Body of pancreas (tissue), 4 donors: ENCODE data around the gene TBK1. TPM values are rescaled to one million over a fixed set of nuclear protein-coding genes. Genes with fewer than 3 reads are reported as not detected.

Source experiments
- ATAC-seq: fragments of 150-250 bp; one replicate; pipeline ENCODE4 v1.9.1; 2016
- DNase-seq, 4 donors: peaks; one replicate each; pipeline ENCODE4 v3.0.0-alpha.2; 2019
- H3K27ac ChIP-seq, 4 donors: fragments of 200-600 bp; sonication (generic); 1 replicate in 3 of 4; 2 replicates in 1 of 4; pipeline versions ENCODE4 v1.5.1 to v1.6.1; 2016 to 2019; ENCODE audit warnings: mild to moderate bottlenecking in 1 of 4, mixed read lengths in 1 of 4, moderate library complexity in 1 of 4
- H3K27me3 ChIP-seq, 2 donors: fragments of 200-600 bp; sonication (generic); one replicate each; pipeline ENCODE4 v1.6.0; 2016; ENCODE audit warnings: mild to moderate bottlenecking in 1 of 2
- H3K36me3 ChIP-seq, 2 donors: fragments of 200-600 bp; sonication (generic); replicated peaks in 1 of 2; 2 replicates each; pipeline ENCODE4 v1.5.1; 2016; ENCODE audit warnings: low read depth in 2 of 2; ENCODE audit not compliant: insufficient read depth in 1 of 2
- H3K4me1 ChIP-seq: fragments of 200-600 bp; sonication (generic); one replicate; pipeline ENCODE4 v1.6.0; 2016
- H3K4me3 ChIP-seq, 2 donors: fragments of 200-600 bp; sonication (generic); 1 replicate in 1 of 2; 2 replicates in 1 of 2; pipeline ENCODE4 v1.5.1; 2016 to 2019
- H3K9me3 ChIP-seq, 3 donors: fragments of 200-600 bp; sonication (generic); 1 replicate in 2 of 3; 2 replicates in 1 of 3; pipeline ENCODE4 v1.5.1; 2016
- POLR2A ChIP-seq, 3 donors: fragments of 450-650 bp; IDR thresholded peaks; one replicate each; pipeline ENCODE4 v1.6.1; 2016; ENCODE audit warnings: antibody characterized with exemption in 3 of 3, mild to moderate bottlenecking in 2 of 3
- WGBS, 2 donors: methylation state at CpG; one replicate each; pipeline ENCODE4 v1.1.5; 2017; 5-methylcytosine and 5-hydroxymethylcytosine counted together
- intact Hi-C: fragments of 100-400 bp; cut with DNase I; formaldehyde crosslinking; loops from one replicate; pipeline ENCODE4 v1.15.1; 2023
- total RNA-seq, 2 donors: library from RNA; depleted of rRNA; stranded (reverse); fragments of >200 nt; gene quantifications; one replicate each; pipeline ENCODE4 v1.1.0, GENCODE V29; 2016
- TF ChIP-seq, protein P1 (sequence below), 7 experiments: fragments of 450-650 bp in 4 of 7; fragments of 200-600 bp in 3 of 7; sonication (generic) in 3 of 7; IDR thresholded peaks; one replicate each; pipeline ENCODE4 v1.5.1; 2016 to 2019; ENCODE audit warnings: antibody characterized with exemption in 7 of 7

Gene TBK1
- total RNA-seq, 2 donors from 2014 or later, result 11.2 to 14.8 TPM

DNA sequence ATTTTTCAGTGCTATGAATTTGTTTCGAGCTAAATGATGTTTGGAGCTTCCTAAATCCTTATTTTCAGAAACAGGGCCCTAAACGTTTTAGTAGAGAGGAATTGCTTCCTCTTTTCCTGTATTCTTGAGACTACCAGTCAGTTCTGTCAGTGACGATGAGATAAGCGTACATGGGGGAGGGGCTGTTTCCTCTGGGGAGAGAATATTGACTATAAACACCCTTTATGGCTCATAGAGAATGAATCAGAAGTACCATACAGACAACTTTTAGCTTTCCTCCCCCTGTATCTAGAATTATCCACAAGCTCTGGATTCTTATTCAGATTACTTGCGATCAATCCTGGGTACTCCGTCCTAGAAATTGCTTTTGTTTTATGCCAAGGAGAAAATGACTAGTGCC lies 5.1 kb downstream of the TBK1 start:
- TF ChIP-seq POLR2A (IDR thresholded peaks at IDR 0.05), result no peak
- TF ChIP-seq, protein P1, sequence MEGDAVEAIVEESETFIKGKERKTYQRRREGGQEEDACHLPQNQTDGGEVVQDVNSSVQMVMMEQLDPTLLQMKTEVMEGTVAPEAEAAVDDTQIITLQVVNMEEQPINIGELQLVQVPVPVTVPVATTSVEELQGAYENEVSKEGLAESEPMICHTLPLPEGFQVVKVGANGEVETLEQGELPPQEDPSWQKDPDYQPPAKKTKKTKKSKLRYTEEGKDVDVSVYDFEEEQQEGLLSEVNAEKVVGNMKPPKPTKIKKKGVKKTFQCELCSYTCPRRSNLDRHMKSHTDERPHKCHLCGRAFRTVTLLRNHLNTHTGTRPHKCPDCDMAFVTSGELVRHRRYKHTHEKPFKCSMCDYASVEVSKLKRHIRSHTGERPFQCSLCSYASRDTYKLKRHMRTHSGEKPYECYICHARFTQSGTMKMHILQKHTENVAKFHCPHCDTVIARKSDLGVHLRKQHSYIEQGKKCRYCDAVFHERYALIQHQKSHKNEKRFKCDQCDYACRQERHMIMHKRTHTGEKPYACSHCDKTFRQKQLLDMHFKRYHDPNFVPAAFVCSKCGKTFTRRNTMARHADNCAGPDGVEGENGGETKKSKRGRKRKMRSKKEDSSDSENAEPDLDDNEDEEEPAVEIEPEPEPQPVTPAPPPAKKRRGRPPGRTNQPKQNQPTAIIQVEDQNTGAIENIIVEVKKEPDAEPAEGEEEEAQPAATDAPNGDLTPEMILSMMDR (IDR thresholded peaks at IDR 0.05), result no peak
- ATAC-seq, result no peak
- intact Hi-C loops, result no loop called here

DNA sequence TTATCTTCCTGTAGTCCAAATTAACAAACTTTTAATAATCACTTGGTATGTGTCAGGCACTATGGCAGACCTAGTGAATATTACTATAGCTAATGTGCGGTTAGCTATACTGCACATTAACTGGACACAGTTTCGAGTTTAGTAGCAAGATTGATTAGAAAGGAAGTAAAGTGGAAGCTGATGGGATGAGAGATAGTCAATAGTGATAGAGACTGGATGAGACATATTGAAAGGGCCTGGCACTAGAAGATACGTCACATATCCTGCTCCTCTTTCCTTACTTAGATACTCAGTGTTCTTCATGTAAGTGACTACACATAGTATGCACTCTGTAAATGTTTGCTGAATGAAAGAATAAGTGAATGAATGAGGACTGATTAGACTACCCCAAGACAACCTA lies 5.5 kb downstream of the TBK1 start:
- Histone ChIP-seq H3K27ac (no peak overlapping the region), H3K27me3 (no peaks in the 10 kb centered on the region), H3K9me3 (no peaks in the 10 kb centered on the region), H3K36me3 (no peaks in the 10 kb centered on the region), H3K4me3 (no peak overlapping the region), H3K4me1 (peaks cover 9% of the 10 kb centered on the region)
- 82 to 86% methylated on average over 3 of the region's 3 CpGs for WGBS, 2 donors
- no peak for ATAC-seq
- DNase-seq, result no peak
- no peak for TF ChIP-seq POLR2A (IDR thresholded peaks at IDR 0.05)
- TF ChIP-seq, protein P1 (IDR thresholded peaks at IDR 0.05), result no peak
- intact Hi-C loops, result no loop called here

More for the DNA sequence above, 5.1 kb downstream of the TBK1 start:
- WGBS, 2 donors, result 51 to 70% methylated on average over 6 of the region's 6 CpGs
- no peaks in the 10 kb centered on the region for H3K27me3 ChIP-seq
- H3K4me1 ChIP-seq, result peaks cover 9% of the 10 kb centered on the region
- no peaks in the 10 kb centered on the region for H3K9me3 ChIP-seq
- no peak for DNase-seq
- no peak overlapping the region for H3K4me3 ChIP-seq
- H3K36me3 ChIP-seq, result no peaks in the 10 kb centered on the region
- H3K27ac ChIP-seq, result no peak overlapping the region

DNA sequence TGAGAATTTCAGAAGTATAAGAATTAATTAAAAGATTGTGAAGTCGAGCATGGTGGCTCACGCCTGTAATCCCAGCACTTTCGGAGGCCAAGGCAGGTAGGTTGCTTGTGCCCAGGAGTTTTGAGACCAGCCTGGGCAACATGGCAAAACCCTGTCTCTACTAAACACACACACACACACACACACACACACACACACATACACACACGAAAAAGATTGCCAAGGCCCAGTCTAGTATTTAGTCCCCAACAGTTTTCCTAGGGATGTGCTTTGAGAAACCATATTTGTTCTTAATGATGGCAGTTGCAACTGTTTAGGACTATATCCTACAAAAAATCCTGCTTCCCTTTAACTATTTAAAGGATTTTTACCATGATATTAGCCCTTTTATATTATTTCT lies 6.0 kb downstream of the TBK1 start:
- intact Hi-C loops, result no loop called here
- Histone ChIP-seq H3K27me3 (no peaks in the 10 kb centered on the region), H3K4me3 (no peak overlapping the region), H3K4me1 (peaks cover 9% of the 10 kb centered on the region), H3K36me3 (no peaks in the 10 kb centered on the region), H3K27ac (no peak overlapping the region), H3K9me3 (no peaks in the 10 kb centered on the region)
- ATAC-seq (no peak), DNase-seq (no peak)
- TF ChIP-seq, protein P1 (IDR thresholded peaks at IDR 0.05), result no peak
- TF ChIP-seq POLR2A (IDR thresholded peaks at IDR 0.05), result no peak
- WGBS, 2 donors, result 70 to 82% methylated on average over 4 of the region's 4 CpGs

DNA sequence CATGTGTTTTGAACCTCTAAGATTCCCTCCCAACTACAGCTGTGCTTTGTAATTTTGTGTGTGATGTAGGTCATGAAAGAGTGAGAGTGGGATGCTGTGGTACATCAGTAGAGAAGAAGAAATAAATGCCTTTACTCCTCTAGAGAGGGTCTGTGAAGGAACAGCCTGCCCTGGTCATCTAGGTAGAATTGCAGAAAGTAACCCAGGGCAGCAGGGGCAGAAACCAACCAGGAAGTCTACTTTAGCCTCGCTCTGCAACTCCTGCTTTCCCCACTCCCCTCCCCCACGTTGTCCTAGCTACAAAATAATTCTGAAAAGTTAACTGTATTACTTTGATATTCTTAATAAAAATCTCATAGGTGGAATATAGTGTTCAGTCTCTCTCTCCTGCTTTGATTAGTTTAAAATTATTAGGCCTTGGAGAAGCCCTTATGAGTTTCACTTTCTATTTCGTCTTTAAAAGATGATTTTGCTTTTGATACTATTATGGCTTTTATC lies 7.5 kb downstream of the TBK1 start:
- 37 to 46% methylated on average over 3 of the region's 3 CpGs for WGBS, 2 donors
- no peaks in the 10 kb centered on the region for H3K9me3 ChIP-seq
- ATAC-seq, result peak; percentile 35
- no peaks in the 10 kb centered on the region for H3K27me3 ChIP-seq
- no peak overlapping the region for H3K4me3 ChIP-seq
- H3K27ac ChIP-seq, result peak overlapping the region in 2 of 4 donors; percentile 4 to 38
- peak in 1 of 4 donors; percentile 19 for DNase-seq
- H3K36me3 ChIP-seq, result peaks cover 0 to under 1% of the 10 kb centered on the region in 2 donors
- no peak for TF ChIP-seq POLR2A (IDR thresholded peaks at IDR 0.05)
- TF ChIP-seq, protein P1 (IDR thresholded peaks at IDR 0.05), result no peak
- intact Hi-C loops, result no loop called here
- peaks cover 9% of the 10 kb centered on the region for H3K4me1 ChIP-seq
